K562 (cell line): ENCODE data around the gene ZNF646. TPM values are rescaled to one million over a fixed set of nuclear protein-coding genes. Genes with fewer than 3 reads are reported as not detected.

Experiments used
- CREM ChIP-seq: IDR thresholded peaks from 2 replicates; pipeline ENCODE4 v1.6.1; 2014; ENCODE audit warnings: antibody characterized with exemption, low read depth
- ESRRA ChIP-seq: fragments of 450-650 bp; IDR thresholded peaks from 2 replicates; pipeline ENCODE4 v1.6.1; 2014; ENCODE audit warnings: low read depth, mild to moderate bottlenecking, moderate library complexity, borderline replicate concordance
- FOXA3 ChIP-seq, 2 experiments: fragments of 450-650 bp in 1 of 2; sonication (generic) in 1 of 2; formaldehyde crosslinking; IDR thresholded peaks in 1 of 2; conservative IDR thresholded peaks in 1 of 2; 2 replicates each; pipeline versions ENCODE4 v1.4.0 to v1.8.0; 2020 to 2022; ENCODE audit warnings: mild to moderate bottlenecking in 2 of 2, missing genetic modification reagents in 1 of 2
- FOXJ3 ChIP-seq: sonication (generic); formaldehyde crosslinking; IDR thresholded peaks from 2 replicates; pipeline ENCODE4 v1.4.0; 2020; ENCODE audit warnings: mild to moderate bottlenecking, missing genetic modification reagents
- FOXK1 ChIP-seq: sonication (generic); formaldehyde crosslinking; IDR thresholded peaks from 2 replicates; pipeline ENCODE4 v1.8.0; 2022; ENCODE audit warnings: missing genetic modification reagents, mild to moderate bottlenecking, borderline replicate concordance
- HBP1 ChIP-seq: fragments of 450-650 bp; formaldehyde crosslinking; IDR thresholded peaks from 2 replicates; pipeline ENCODE4 v1.4.0; 2022; ENCODE audit warnings: missing genetic modification characterization
- HNRNPUL1 ChIP-seq: fragments of 200-400 bp; formaldehyde crosslinking; IDR thresholded peaks from 2 replicates; pipeline ENCODE4 v1.6.1; 2017; ENCODE audit warnings: low read length
- KLF10 ChIP-seq: fragments of 250-450 bp; sonication (Bioruptor Pico); IDR thresholded peaks from 2 replicates; pipeline ENCODE4 v1.6.1; 2021; ENCODE audit warnings: matching md5 sums
- MAFF ChIP-seq: IDR thresholded peaks from 2 replicates; pipeline ENCODE4 v1.6.1; 2012; ENCODE audit warnings: low read length, improper control_type of control experiment
- MITF ChIP-seq: IDR thresholded peaks from 2 replicates; pipeline ENCODE4 v1.6.1; 2014; ENCODE audit warnings: antibody characterized with exemption
- NCOA6 ChIP-seq: fragments of 450-650 bp; IDR thresholded peaks from 2 replicates; pipeline ENCODE4 v1.6.1; 2017; ENCODE audit warnings: mild to moderate bottlenecking
- NFE2 ChIP-seq: IDR thresholded peaks from 2 replicates; pipeline ENCODE4 v1.6.1; 2014; ENCODE audit warnings: antibody characterized with exemption, low read depth
- PHB2 ChIP-seq: fragments of 450-650 bp; IDR thresholded peaks from 2 replicates; pipeline ENCODE4 v1.6.1; 2017; ENCODE audit warnings: low read depth
- PHTF2 ChIP-seq: fragments of 250-450 bp; sonication (Bioruptor Pico); IDR thresholded peaks from 2 replicates; pipeline ENCODE4 v1.5.0; 2021; ENCODE audit warnings: mild to moderate bottlenecking
- POU5F1 ChIP-seq: fragments of 150-350 bp; IDR thresholded peaks from 2 replicates; pipeline ENCODE4 v1.6.1; 2014; ENCODE audit warnings: borderline replicate concordance, low read length, low read depth, mild to moderate bottlenecking; ENCODE audit not compliant: partially characterized antibody
- SRSF7 ChIP-seq: fragments of 200-400 bp; formaldehyde crosslinking; optimal IDR thresholded peaks from 2 replicates; pipeline ENCODE3; 2017; ENCODE audit warnings: mild to moderate bottlenecking, low read depth, low read length
- TSHZ1 ChIP-seq: fragments of 250-450 bp; sonication (Bioruptor Pico); IDR thresholded peaks from 2 replicates; pipeline ENCODE4 v1.4.0; 2020; ENCODE audit warnings: mild to moderate bottlenecking, moderate library complexity
- YY1 ChIP-seq, 3 experiments: IDR thresholded peaks; 2 replicates each; pipeline ENCODE4 v1.6.1; 2011; ENCODE audit warnings: low read length in 2 of 3, mild to moderate bottlenecking in 2 of 3, moderate library complexity in 2 of 3, borderline replicate concordance in 1 of 3, control low read depth in 1 of 3, low read depth in 1 of 3; ENCODE audit not compliant: insufficient read depth in 3 of 3, insufficient replicate concordance in 2 of 3, control insufficient read depth in 1 of 3, insufficient read length in 1 of 3; ENCODE audit errors: extremely low read depth in 1 of 3
- ZNF140 ChIP-seq: fragments of 250-450 bp; sonication (Bioruptor Pico); IDR thresholded peaks from 2 replicates; pipeline ENCODE4 v1.8.0; 2021; ENCODE audit warnings: moderate library complexity, mild to moderate bottlenecking, inconsistent platforms
- ZNF184 ChIP-seq: sonication (generic); formaldehyde crosslinking; IDR thresholded peaks from 2 replicates; pipeline ENCODE4 v1.5.0; 2020; ENCODE audit warnings: missing genetic modification reagents
- ZNF232 ChIP-seq: sonication (generic); formaldehyde crosslinking; IDR thresholded peaks from 2 replicates; pipeline ENCODE4 v1.8.0; 2022; ENCODE audit warnings: mild to moderate bottlenecking, missing genetic modification reagents
- ZNF408 ChIP-seq: fragments of 250-450 bp; sonication (Bioruptor Pico); IDR thresholded peaks from 2 replicates; pipeline ENCODE4 v1.4.0; 2020; ENCODE audit warnings: low read depth, mild to moderate bottlenecking, moderate library complexity
- ZSCAN29 ChIP-seq: fragments of 450-650 bp; IDR thresholded peaks from 2 replicates; pipeline ENCODE4 v1.6.1; 2017
- polyA plus RNA-seq, 8 experiments: library from polyadenylated mRNA; depleted of rRNA in 4 of 8; stranded (reverse) in 5 of 8; unstranded in 3 of 8; fragments of >200 nt; fragmentation: Nextera tagmentation in 2 of 8; fragmentation: Illumina TruSeq in 1 of 8; extraction: Ambion mirVana in 2 of 8; extraction: Trizol in 1 of 8; gene quantifications; 2 replicates each; pipeline versions ENCODE4 v1.2.1 to v1.2.3, GENCODE V29; 2011 to 2014; ENCODE audit warnings: inconsistent platforms in 1 of 8, missing spikeins in 1 of 8
- total RNA-seq, 7 experiments: library from RNA; depleted of rRNA in 6 of 7; stranded (reverse); fragments of >200 nt in 6 of 7; fragmentation: Illumina TruSeq in 2 of 7; extraction: Trizol in 2 of 7; gene quantifications; 2 replicates each; pipeline versions ENCODE4 v1.2.1 to v1.2.3, GENCODE V29; 2011 to 2021; ENCODE audit warnings: low replicate concordance in 1 of 7

The ZNF646 gene
- total and polyA plus RNA-seq, 9 of the 15 experiments (the other 6 are each of a cell fraction or from before 2014, with no cell fraction given), result 0.08 to 20.6 (median 8.0) TPM

- TF ChIP-seq ESRRA (0 out of 2 replicates have a peak, but pooled peaks have one; percentile 17), TSHZ1 (no peak), POU5F1 (peak; percentile 38), ZNF232 (CRISPR knock-in tag) (no peak), PHTF2 (no peak), ZNF408 (CRISPR knock-in tag) (no peak), NCOA6 (no peak), FOXA3 (CRISPR knock-in tag; conservative IDR thresholded peaks at IDR 0.05 in 1 of 2, IDR thresholded peaks at IDR 0.05 in 1 of 2) (0 out of 4 replicates have a peak, but pooled peaks of 1 of the 2 experiments have one; percentile 9), ZNF140 (CRISPR knock-in tag) (no peak), FOXK1 (CRISPR knock-in tag) (no peak), ZSCAN29 (no peak), ZNF184 (CRISPR knock-in tag) (no peak), HNRNPUL1 (no peak), FOXJ3 (CRISPR knock-in tag) (no peak), MAFF (no peak), CREM (peak; percentile 10; the same call in 1 of the 2 replicates), YY1 (IDR thresholded peaks at IDR 0.05; ENCODE audit: borderline replicate concordance in 1 of 3, control insufficient read depth in 1 of 3, extremely low read depth in 1 of 3, insufficient read depth in 3 of 3, insufficient read length in 1 of 3, insufficient replicate concordance in 2 of 3, low read depth in 1 of 3, low read length in 2 of 3) (peak in 1 of 3 experiments; percentile 13), MITF (no peak), NFE2 (no peak), KLF10 (CRISPR knock-in tag) (no peak), HBP1 (CRISPR knock-in tag) (no peak), SRSF7 (no peak), PHB2 (no peak)
These were observed 40.3 kb upstream of the ZNF646 start (continued) for GRCh38 chr16:31033709-31034492.
